GM12878 (cell line): Measurements from ENCODE around the gene DRC1. TPM values are rescaled to one million over a fixed set of nuclear protein-coding genes. Genes with fewer than 3 reads are reported as not detected.

Source experiments
- ATAC-seq: fragments of 200-7000 bp; cut with Tn5 transposase; 3 replicates; pipeline ENCODE4 v1.9.1; 2020; ENCODE audit warnings: mild to moderate bottlenecking, moderate library complexity
- BruUV-seq: library from RNA; stranded (reverse); fragments of 400-500 nt; replicated peaks from 2 replicates; lab custom pipeline; 2021; lab: Mats Ljungman, UMichigan
- CTCF ChIA-PET: fragments of 300-600 bp; sonication (Branson Sonifier 250); formaldehyde crosslinking; extraction: SDS; loops from one replicate; lab custom pipeline; 2021; ENCODE audit warnings: inconsistent platforms; lab: Yijun Ruan, JAX
- POLR2A ChIA-PET: fragments of 350-600 bp; formaldehyde crosslinking; extraction: SDS; loops from one replicate; lab custom pipeline; 2021; ENCODE audit warnings: inconsistent platforms; lab: Charles Lee
- RAD21 ChIA-PET: fragments of 300-600 bp; sonication (Branson Sonifier 250); formaldehyde crosslinking; loops from one replicate; lab custom pipeline; 2023; ENCODE audit warnings: antibody characterized with exemption; ENCODE audit not compliant: unreplicated experiment; lab: Charles Lee
- SMC1A ChIA-PET: fragments of 300-600 bp; sonication (Branson Sonifier 250); formaldehyde crosslinking; loops from one replicate; lab custom pipeline; 2023; ENCODE audit not compliant: unreplicated experiment, uncharacterized antibody; lab: Charles Lee
- DNase-seq: peaks from one replicate; pipeline ENCODE4 v3.0.0-alpha.2; 2011; ENCODE audit warnings: low read depth, low spot score
- FAIRE-seq: peaks from 3 replicates; lab custom pipeline; 2011; peaks lifted over from hg19 to GRCh38; lab: Jason Lieb, UNC
- H2AFZ ChIP-seq: 2 replicates; pipeline ENCODE4 v1.6.0; 2011; ENCODE audit warnings: low read depth, low read length, control low read depth; ENCODE audit not compliant: control insufficient read depth
- H3K27ac ChIP-seq: 2 replicates; pipeline ENCODE4 v1.5.1; 2011; ENCODE audit warnings: control low read depth; ENCODE audit not compliant: control insufficient read depth, insufficient read depth
- H3K27me3 ChIP-seq, 2 experiments: replicated peaks in 1 of 2; 2 replicates each; pipeline versions ENCODE4 v1.6.0 to v1.6.1; 2011; ENCODE audit warnings: low read length in 1 of 2; ENCODE audit not compliant: control insufficient read depth in 2 of 2, insufficient read depth in 2 of 2
- H3K36me3 ChIP-seq, 2 experiments: 2 replicates each; pipeline ENCODE4 v1.5.1; 2011; ENCODE audit warnings: low read length in 1 of 2; ENCODE audit not compliant: control insufficient read depth in 2 of 2, insufficient read depth in 2 of 2
- H3K4me1 ChIP-seq: 2 replicates; pipeline ENCODE4 v1.6.1; 2011; ENCODE audit warnings: mild to moderate bottlenecking, low read length, moderate library complexity, mixed read lengths; ENCODE audit not compliant: control insufficient read depth, insufficient read depth
- H3K4me2 ChIP-seq: 2 replicates; pipeline ENCODE4 v1.6.0; 2011; ENCODE audit warnings: control low read depth; ENCODE audit not compliant: control insufficient read depth, insufficient read depth
- H3K4me3 ChIP-seq: fragments of 200-600 bp; sonication (generic); 2 replicates; pipeline ENCODE4 v1.5.1; 2016
- H3K79me2 ChIP-seq: 2 replicates; pipeline ENCODE4 v1.6.0; 2011; ENCODE audit warnings: low read length; ENCODE audit not compliant: control insufficient read depth, insufficient read depth
- H3K9ac ChIP-seq: 2 replicates; pipeline ENCODE4 v1.8.0; 2011; ENCODE audit warnings: low read length, control low read depth, mixed read lengths; ENCODE audit not compliant: control insufficient read depth, insufficient read depth
- H3K9me3 ChIP-seq: replicated peaks from 3 replicates; pipeline ENCODE4 v1.5.1; 2011; ENCODE audit warnings: mild to moderate bottlenecking, low read length; ENCODE audit not compliant: control insufficient read depth, insufficient read depth
- H4K20me1 ChIP-seq: 2 replicates; pipeline ENCODE4 v1.6.0; 2011; ENCODE audit not compliant: control insufficient read depth, insufficient read depth
- ASH2L ChIP-seq: fragments of 300-600, 200-600 bp; sonication (generic); IDR thresholded peaks from 2 replicates; pipeline ENCODE4 v1.6.1; 2017; ENCODE audit warnings: low read depth, mild to moderate bottlenecking, borderline replicate concordance
- DPF2 ChIP-seq: fragments of 450-650 bp; IDR thresholded peaks from 2 replicates; pipeline ENCODE4 v1.6.1; 2017; ENCODE audit warnings: mild to moderate bottlenecking
- E4F1 ChIP-seq: fragments of 450-650 bp; IDR thresholded peaks from 2 replicates; pipeline ENCODE4 v1.6.1; 2018; ENCODE audit warnings: borderline replicate concordance, mild to moderate bottlenecking; ENCODE audit not compliant: partially characterized antibody
- EGR1 ChIP-seq, 2 experiments: IDR thresholded peaks; 1 replicate in 1 of 2; 2 replicates in 1 of 2; pipeline ENCODE4 v1.6.1; 2011 to 2012; ENCODE audit warnings: low read depth in 2 of 2, low read length in 2 of 2, borderline replicate concordance in 1 of 2, mild to moderate bottlenecking in 1 of 2, moderate library complexity in 1 of 2
- HDAC2 ChIP-seq: fragments of 200-600 bp; sonication (generic); IDR thresholded peaks from 2 replicates; pipeline ENCODE4 v1.6.1; 2017
- JUND ChIP-seq: IDR thresholded peaks from 2 replicates; pipeline ENCODE4 v1.6.1; 2012; ENCODE audit warnings: low read depth, mild to moderate bottlenecking, low read length, improper control_type of control experiment, moderate library complexity
- MLLT1 ChIP-seq: fragments of 450-650 bp; IDR thresholded peaks from 2 replicates; pipeline ENCODE4 v1.6.1; 2016; ENCODE audit warnings: mild to moderate bottlenecking
- NR2C2 ChIP-seq: IDR thresholded peaks from 2 replicates; pipeline ENCODE4 v1.6.1; 2011; ENCODE audit warnings: borderline replicate concordance, low read depth; ENCODE audit not compliant: control insufficient read depth, insufficient read length
- STAT1 ChIP-seq: fragments of 450-650 bp; conservative IDR thresholded peaks from 2 replicates; pipeline ENCODE4 v1.6.1; 2014; ENCODE audit warnings: antibody characterized with exemption, mild to moderate bottlenecking
- YY1 ChIP-seq: IDR thresholded peaks from 2 replicates; pipeline ENCODE4 v1.6.1; 2011; ENCODE audit warnings: low read depth, mild to moderate bottlenecking, low read length
- WGBS: methylation state at CpG from one replicate; pipeline ENCODE4 v1.1.6; 2016; ENCODE audit warnings: low lambda C conversion rate; ENCODE audit not compliant: insufficient replicate concordance, insufficient coverage; ENCODE audit errors: missing lambda C conversion rate; 5-methylcytosine and 5-hydroxymethylcytosine counted together
- in situ Hi-C: fragments of 300-500 bp; cut with MboI; formaldehyde crosslinking; loops from 9 replicates; pipeline ENCODE4 v1.14.3; 2018; ENCODE audit warnings: mixed read lengths
- intact Hi-C: fragments of 100-400 bp; cut with micrococcal nuclease; formaldehyde crosslinking; loops from one replicate; pipeline ENCODE4 v1.14.2; 2022; ENCODE audit not compliant: unreplicated experiment
- polyA plus RNA-seq, 11 experiments: library from polyadenylated mRNA; depleted of rRNA in 4 of 11; unstranded in 6 of 11; stranded (reverse) in 5 of 11; fragments of >200 nt; fragmentation: Nextera tagmentation in 4 of 11; fragmentation: Illumina TruSeq in 1 of 11; extraction: Ambion mirVana in 4 of 11; extraction: Trizol in 1 of 11; gene quantifications; 1 replicate in 1 of 11; 2 replicates in 10 of 11; pipeline versions ENCODE4 v1.2.1 to v1.2.3, GENCODE V29; 2011 to 2016; ENCODE audit warnings: inconsistent platforms in 2 of 11, missing spikeins in 2 of 11, low read depth in 1 of 11
- total RNA-seq, 4 experiments: library from RNA; depleted of rRNA in 3 of 4; stranded (reverse); fragments of >200 nt in 3 of 4; fragmentation: Illumina TruSeq in 1 of 4; extraction: Trizol in 1 of 4; gene quantifications; 2 replicates each; pipeline versions ENCODE4 v1.2.1 to v1.2.3, GENCODE V29; 2013 to 2021

Gene DRC1
- total and polyA plus RNA-seq, 10 of the 15 experiments (the other 5 are each of a cell fraction or from before 2014, with no cell fraction given): 0.03 TPM; not detected in 9

- no peak for TF ChIP-seq E4F1
Measured at GRCh38 chr2:26400723-26401122, 997 bp upstream of the DRC1 start (continued).

- no peaks in the 10 kb centered on the region for H3K9me3 ChIP-seq
- BruUV-seq: no TSS peak
- ChIA-PET POLR2A (no interaction called here), CTCF (no interaction called here), SMC1A (no interaction called here), RAD21 (no interaction called here)
- H4K20me1 ChIP-seq: no peaks in the 10 kb centered on the region
- H2AFZ ChIP-seq: no peak overlapping the region
- no peaks in the 10 kb centered on the region for H3K79me2 ChIP-seq
- H3K4me3 ChIP-seq: no peak overlapping the region
- intact Hi-C loops (no loop called here), in situ Hi-C loops (no loop called here)
- no peak overlapping the region for H3K27ac ChIP-seq
- DNase-seq (no peak), ATAC-seq (no peak), FAIRE-seq (no peak)
- WGBS: 74% methylated on average over 9 of the region's 9 CpGs
- H3K27me3 ChIP-seq: no peaks in the 10 kb centered on the region
- H3K4me1 ChIP-seq: peaks cover 10% of the 10 kb centered on the region
- no peaks in the 10 kb centered on the region for H3K36me3 ChIP-seq
- TF ChIP-seq YY1 (no peak), ASH2L (no peak), DPF2 (no peak), NR2C2 (no peak), STAT1 (no peak), MLLT1 (no peak), EGR1 (IDR thresholded peaks at IDR 0.05; ENCODE audit: borderline replicate concordance in 1 of 2, low read depth in 2 of 2, low read length in 2 of 2) (no peak), JUND (no peak), HDAC2 (no peak)
- no peak overlapping the region for H3K9ac ChIP-seq
- no peak overlapping the region for H3K4me2 ChIP-seq
Measured at GRCh38 chr2:26407526-26407925, 5.8 kb downstream of the DRC1 start.
